K562 treated with DMSO at 1 percent for 4 hours (cell line): ENCODE measurements around the gene TMEM63A. TPM values are rescaled to one million over a fixed set of nuclear protein-coding genes. Genes with fewer than 3 reads are reported as not detected.

ENCODE experiments used
- total RNA-seq: library from RNA; unstranded; fragments of 300-600 nt; gene quantifications from 2 replicates; pipeline ENCODE4 v1.2.3, GENCODE V29; 2022; ENCODE audit not compliant: insufficient read depth

The TMEM63A gene
- total RNA-seq, result 28.8 and 35.5 TPM in 2 replicates

GRCh38 chr1:225881959-225882693 lies at the start of gene TMEM63A:
TMEM63A (minus strand) TSS chr1:225882380; CDS start chr1:225877580, 4,800 bp downstream.

GRCh38 chr1:225923692-225924555 lies 41.7 kb upstream of the TMEM63A start, which contains the start of gene PYCR2:
PYCR2 (minus strand) TSS chr1:225924250; CDS start chr1:225924110, 140 bp downstream.

GRCh38 chr1:225888898-225889601 lies 6.9 kb upstream of the TMEM63A start, which contains the start of gene LEFTY1:
LEFTY1 (minus strand) TSS chr1:225889146; CDS start chr1:225889066, 80 bp downstream.

GRCh38 chr1:225809842-225810578 lies 72.2 kb downstream of the TMEM63A start, which contains the start of gene EPHX1:
EPHX1 (plus strand) TSS chr1:225810124; CDS start chr1:225828730, 18,606 bp downstream.

Other genes starting within 250 kb of the TMEM63A start
- not detected in 2 replicates for gene ENAH, start 229.3 kb downstream of the TMEM63A start, total RNA-seq
- 255 and 285 TPM in 2 replicates for gene SRP9, start 104.6 kb downstream of the TMEM63A start, total RNA-seq
- 32.0 and 32.8 TPM in 2 replicates for gene EPHX1, start 72.3 kb downstream of the TMEM63A start, total RNA-seq
- not detected in 2 replicates for gene LEFTY1, start 6.8 kb upstream of the TMEM63A start, total RNA-seq
- gene PYCR2, start 41.9 kb upstream of the TMEM63A start, total RNA-seq, result 197 and 201 TPM in 2 replicates
- not detected in 2 replicates for gene LEFTY2, start 58.8 kb upstream of the TMEM63A start, total RNA-seq
- 14.4 and 14.5 TPM in 2 replicates for gene SDE2, start 117.0 kb upstream of the TMEM63A start, total RNA-seq
- 624 and 668 TPM in 2 replicates for gene H3-3A, start 180.3 kb upstream of the TMEM63A start, total RNA-seq